ENCODE data around the gene MAGI2.

The MAGI2 gene

GRCh38 chr7:78101076-78101475, 1352.4 kb downstream of the MAGI2 start:
- DNase-seq (ENCODE audit: extremely low read depth, low read depth) = no peak
- no peak for TF ChIP-seq CTCF (IDR thresholded peaks at IDR 0.05; ENCODE audit: low read depth, low read length)

GRCh38 chr7:78099715-78100394, 1353.6 kb downstream of the MAGI2 start:
- no peak for DNase-seq (ENCODE audit: extremely low read depth, low read depth)
- TF ChIP-seq CTCF (IDR thresholded peaks at IDR 0.05; ENCODE audit: low read depth, low read length) = no peak

GRCh38 chr7:78095549-78095948, 1357.9 kb downstream of the MAGI2 start:
- DNase-seq (ENCODE audit: extremely low read depth, low read depth) = no peak
- TF ChIP-seq CTCF (IDR thresholded peaks at IDR 0.05; ENCODE audit: low read depth, low read length) = no peak

GRCh38 chr7:78092331-78092730, 1361.1 kb downstream of the MAGI2 start:
- no peak for DNase-seq (ENCODE audit: extremely low read depth, low read depth)
- TF ChIP-seq CTCF (IDR thresholded peaks at IDR 0.05; ENCODE audit: low read depth, low read length) = no peak

GRCh38 chr7:78090616-78091015, 1362.9 kb downstream of the MAGI2 start:
- peak; percentile 22 for TF ChIP-seq CTCF (IDR thresholded peaks at IDR 0.05; ENCODE audit: low read depth, low read length)

GRCh38 chr7:78083476-78084120, 1369.9 kb downstream of the MAGI2 start:
- TF ChIP-seq CTCF (IDR thresholded peaks at IDR 0.05; ENCODE audit: low read depth, low read length) = no peak
- DNase-seq (ENCODE audit: extremely low read depth, low read depth) = no peak

More at GRCh38 chr7:78090616-78091015, 1362.9 kb downstream of the MAGI2 start:
- no peak for DNase-seq (ENCODE audit: extremely low read depth, low read depth)

- no peak for DNase-seq (ENCODE audit: extremely low read depth, low read depth)
- no peak for TF ChIP-seq CTCF (IDR thresholded peaks at IDR 0.05; ENCODE audit: low read depth, low read length)
Measured at GRCh38 chr7:78082556-78082955, 1370.9 kb downstream of the MAGI2 start.

All from AG09319 (cell line).